PFSK-1 (cell line): ENCODE measurements around the gene BOLL.

ENCODE experiments used
- FOXP2 ChIP-seq: optimal IDR thresholded peaks from 2 replicates; pipeline ENCODE3; 2011; ENCODE audit warnings: borderline replicate concordance, control low read depth, inconsistent platforms; ENCODE audit not compliant: insufficient read depth; ENCODE audit errors: extremely low read length, extremely low read depth
- POLR2AphosphoS5 ChIP-seq: IDR thresholded peaks from 2 replicates; pipeline ENCODE4 v1.6.1; 2012; ENCODE audit warnings: low read depth, mild to moderate bottlenecking, control low read depth, low read length, moderate library complexity
- SIN3A ChIP-seq: IDR thresholded peaks from 2 replicates; pipeline ENCODE4 v1.6.1; 2012; ENCODE audit warnings: mild to moderate bottlenecking, low read length, moderate library complexity, borderline replicate concordance; ENCODE audit not compliant: insufficient read depth
- TAF1 ChIP-seq: IDR thresholded peaks from 2 replicates; pipeline ENCODE4 v1.6.1; 2012; ENCODE audit warnings: low read length, control low read depth, borderline replicate concordance; ENCODE audit not compliant: insufficient read depth
- TF ChIP-seq, protein P1 (sequence below), 2 experiments: IDR thresholded peaks; 2 replicates each; pipeline versions ENCODE4 v1.6.1 to v1.8.0; 2011 to 2012; ENCODE audit warnings: low read depth in 2 of 2, low read length in 2 of 2, control low read depth in 1 of 2, inconsistent platforms in 1 of 2, mild to moderate bottlenecking in 1 of 2, moderate library complexity in 1 of 2; ENCODE audit not compliant: insufficient read depth in 1 of 2

The BOLL gene

DNA sequence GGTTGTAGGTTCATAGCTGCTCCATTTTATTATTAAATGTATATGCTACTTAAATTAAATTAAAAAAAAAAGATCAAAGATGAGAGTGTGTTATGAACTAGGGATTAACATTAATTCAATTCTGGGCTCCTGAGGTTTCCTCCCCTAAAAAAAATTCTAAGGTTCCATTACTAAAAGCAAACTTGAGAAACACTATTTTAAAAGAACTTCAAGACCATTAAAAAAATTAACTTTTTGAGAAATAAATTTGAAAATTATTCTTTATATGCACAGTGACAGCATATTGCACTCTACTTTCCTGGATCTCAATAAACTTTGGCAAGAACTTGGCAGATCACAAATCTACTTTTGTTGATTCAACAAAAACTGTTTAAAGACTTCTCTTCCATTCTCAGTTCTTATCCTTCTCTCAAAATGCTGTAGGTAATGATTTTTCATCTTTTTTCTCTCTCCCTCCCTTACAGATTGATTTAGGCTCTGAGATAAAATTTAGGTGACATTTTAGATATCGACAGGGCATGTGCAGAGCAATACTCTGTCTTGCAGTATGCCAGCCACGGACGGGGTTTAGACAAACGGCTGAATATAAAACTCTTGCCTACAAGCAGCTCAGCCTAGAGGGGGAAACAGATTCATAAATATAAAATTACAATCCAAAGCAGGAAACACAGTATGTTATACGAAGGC is 80.5 kb downstream of the BOLL start:
- TF ChIP-seq, protein P1, sequence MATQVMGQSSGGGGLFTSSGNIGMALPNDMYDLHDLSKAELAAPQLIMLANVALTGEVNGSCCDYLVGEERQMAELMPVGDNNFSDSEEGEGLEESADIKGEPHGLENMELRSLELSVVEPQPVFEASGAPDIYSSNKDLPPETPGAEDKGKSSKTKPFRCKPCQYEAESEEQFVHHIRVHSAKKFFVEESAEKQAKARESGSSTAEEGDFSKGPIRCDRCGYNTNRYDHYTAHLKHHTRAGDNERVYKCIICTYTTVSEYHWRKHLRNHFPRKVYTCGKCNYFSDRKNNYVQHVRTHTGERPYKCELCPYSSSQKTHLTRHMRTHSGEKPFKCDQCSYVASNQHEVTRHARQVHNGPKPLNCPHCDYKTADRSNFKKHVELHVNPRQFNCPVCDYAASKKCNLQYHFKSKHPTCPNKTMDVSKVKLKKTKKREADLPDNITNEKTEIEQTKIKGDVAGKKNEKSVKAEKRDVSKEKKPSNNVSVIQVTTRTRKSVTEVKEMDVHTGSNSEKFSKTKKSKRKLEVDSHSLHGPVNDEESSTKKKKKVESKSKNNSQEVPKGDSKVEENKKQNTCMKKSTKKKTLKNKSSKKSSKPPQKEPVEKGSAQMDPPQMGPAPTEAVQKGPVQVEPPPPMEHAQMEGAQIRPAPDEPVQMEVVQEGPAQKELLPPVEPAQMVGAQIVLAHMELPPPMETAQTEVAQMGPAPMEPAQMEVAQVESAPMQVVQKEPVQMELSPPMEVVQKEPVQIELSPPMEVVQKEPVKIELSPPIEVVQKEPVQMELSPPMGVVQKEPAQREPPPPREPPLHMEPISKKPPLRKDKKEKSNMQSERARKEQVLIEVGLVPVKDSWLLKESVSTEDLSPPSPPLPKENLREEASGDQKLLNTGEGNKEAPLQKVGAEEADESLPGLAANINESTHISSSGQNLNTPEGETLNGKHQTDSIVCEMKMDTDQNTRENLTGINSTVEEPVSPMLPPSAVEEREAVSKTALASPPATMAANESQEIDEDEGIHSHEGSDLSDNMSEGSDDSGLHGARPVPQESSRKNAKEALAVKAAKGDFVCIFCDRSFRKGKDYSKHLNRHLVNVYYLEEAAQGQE (IDR thresholded peaks at IDR 0.05; ENCODE audit: insufficient read depth in 1 of 2, low read depth in 2 of 2, low read length in 2 of 2): no peak
- no peak for TF ChIP-seq SIN3A
- TF ChIP-seq TAF1: no peak

DNA sequence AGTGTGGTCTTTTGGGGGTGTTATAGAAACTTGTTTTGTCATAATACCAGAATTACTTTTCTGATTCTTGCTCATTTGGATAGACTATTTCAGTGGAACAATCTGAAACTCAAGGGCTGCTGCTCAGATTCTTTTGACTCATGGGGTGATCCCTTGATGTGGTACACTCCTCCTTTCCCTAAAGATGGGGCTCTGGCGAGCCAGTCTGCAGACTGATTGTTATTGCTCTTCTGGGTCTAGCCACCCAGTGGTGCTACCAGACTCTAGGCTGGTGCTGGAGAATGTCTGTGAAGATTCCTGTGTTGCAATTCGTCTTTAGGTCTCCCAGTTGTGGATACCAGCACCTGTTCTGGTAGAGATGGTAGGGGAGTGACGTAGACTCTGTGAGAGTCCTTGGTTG is 84.2 kb downstream of the BOLL start:
- TF ChIP-seq, protein P1 (IDR thresholded peaks at IDR 0.05; ENCODE audit: insufficient read depth in 1 of 2, low read depth in 2 of 2, low read length in 2 of 2): no peak
- TF ChIP-seq POLR2AphosphoS5 (no peak), FOXP2 (no peak), TAF1 (no peak), SIN3A (no peak)

DNA sequence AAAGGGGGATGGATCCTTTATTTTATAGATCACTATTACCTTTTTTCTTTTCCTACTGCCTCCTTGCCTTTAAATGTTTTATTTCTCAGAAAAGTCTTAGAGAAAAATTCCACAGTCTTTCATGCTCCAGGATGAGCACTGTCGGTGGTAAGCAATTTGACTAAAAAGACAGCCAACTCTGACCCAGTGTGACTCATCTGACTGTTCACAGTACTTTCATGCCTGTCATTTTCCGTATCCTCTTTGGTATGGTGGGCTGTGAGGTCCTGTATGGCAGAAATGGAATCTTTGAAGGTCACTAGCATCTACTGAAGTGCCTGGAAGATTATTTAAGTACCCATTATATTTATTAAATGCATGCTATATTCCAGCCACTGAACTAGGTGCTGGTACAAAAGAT is 107.6 kb downstream of the BOLL start:
- TF ChIP-seq, protein P1 (IDR thresholded peaks at IDR 0.05; ENCODE audit: insufficient read depth in 1 of 2, low read depth in 2 of 2, low read length in 2 of 2): no peak
- TF ChIP-seq POLR2AphosphoS5: no peak

DNA sequence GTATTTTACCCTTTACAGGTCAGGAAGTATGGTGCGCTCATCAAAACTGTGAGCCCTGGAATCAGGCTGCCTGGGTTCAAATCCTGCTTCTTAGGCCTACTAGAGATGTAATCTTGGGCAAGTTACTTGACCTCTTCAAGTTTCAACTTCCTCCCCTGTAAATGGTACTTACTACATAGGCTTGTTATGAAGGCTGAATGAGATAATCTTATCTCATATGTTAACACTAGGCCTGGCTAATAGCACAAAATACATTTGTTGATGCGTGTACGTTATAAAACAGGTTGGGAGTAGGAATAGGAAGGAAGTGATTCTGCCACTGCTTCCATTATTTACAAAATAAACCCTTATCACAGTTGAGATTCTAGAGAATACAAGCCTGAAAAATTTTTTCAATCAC is 108.1 kb downstream of the BOLL start:
- TF ChIP-seq, protein P1 (IDR thresholded peaks at IDR 0.05; ENCODE audit: insufficient read depth in 1 of 2, low read depth in 2 of 2, low read length in 2 of 2): no peak
